Measurements from ENCODE around the gene MYO10.

The MYO10 gene

DNA sequence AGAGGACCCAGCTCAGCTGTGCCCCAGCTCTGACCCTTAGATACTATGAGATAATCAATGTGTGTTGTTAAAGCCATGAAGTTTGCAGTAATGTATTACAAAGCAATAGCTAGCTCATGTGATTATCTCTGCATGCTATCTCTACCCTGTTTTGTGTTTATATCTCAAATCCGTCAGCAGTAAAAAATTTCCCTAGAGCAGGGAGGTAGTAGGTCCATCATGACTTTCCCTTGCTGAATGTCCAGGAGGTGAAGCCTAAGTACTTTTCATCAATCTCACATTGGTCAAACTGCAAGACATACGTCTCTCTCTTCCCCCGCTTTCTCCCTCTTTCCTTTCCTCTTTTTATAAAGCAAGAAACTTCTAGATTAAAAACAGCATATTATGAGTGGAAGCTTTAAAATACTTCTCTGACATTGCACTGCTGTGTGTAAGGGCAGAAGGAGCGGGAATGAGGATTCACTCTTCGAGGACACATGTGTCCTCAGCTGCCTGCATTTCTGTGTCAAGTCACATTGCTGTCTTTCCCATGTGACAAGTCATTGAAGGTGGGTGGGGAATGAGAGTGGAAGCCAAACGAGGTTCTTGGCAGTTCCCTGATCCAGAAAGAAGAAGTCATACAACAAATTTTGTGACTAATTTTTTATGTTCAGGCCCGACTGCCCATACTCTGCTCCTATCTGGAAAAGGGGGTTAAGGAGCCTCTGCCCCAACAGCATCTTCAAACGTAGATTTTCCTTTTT lies 226.2 kb downstream of the MYO10 start:
- DNase-seq (ENCODE audit: low spot score): no peak

DNA sequence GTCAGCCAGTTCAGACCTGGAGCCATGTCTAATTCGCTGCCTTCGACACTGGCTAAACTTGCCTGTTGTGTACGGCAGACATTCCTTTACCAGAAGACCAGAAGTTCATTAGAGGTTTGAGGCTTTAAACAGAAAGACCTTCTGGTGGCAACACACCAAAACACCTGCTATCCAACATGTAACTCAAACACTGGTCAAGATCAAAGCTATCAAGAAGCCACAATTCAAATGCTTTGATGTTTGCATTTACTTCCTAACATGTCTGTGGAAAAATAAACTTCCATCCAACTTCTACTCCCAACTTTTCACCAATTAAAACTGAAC lies 228.3 kb downstream of the MYO10 start:
- no peak for DNase-seq (ENCODE audit: low spot score)

DNA sequence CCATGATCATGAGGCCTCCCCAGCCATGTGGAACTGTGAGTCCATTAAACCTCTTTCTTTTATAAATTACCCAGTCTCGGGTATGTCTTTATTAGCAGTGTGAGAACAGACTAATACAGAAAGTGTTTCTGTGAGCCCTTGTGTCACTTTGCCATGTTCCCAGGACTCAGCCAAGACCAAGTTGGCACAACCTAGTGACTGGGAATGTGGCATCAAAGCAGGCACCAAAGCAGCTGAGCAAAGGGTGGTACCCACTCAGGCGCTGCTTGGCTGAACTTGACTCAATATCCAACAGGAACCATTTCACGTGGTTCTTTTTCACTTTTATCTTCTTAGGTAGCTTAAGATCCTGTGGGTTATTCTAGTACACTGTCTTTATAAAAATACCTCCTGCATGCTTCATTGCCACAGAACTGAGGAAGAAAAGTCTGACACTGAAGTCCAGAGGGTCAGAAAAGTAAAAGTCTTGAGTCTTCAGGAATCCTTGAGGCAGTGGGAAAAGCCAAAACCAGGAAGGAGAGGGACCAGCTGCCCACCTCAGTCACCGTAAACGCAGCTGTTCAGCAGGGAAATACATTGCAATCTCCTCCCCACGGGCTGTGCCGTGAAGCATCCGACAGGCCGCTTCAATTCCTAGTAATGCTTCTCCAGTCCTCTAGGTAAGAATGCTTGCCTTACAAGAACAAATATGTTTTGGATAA lies 228.8 kb downstream of the MYO10 start:
- no peak for DNase-seq (ENCODE audit: low spot score)

DNA sequence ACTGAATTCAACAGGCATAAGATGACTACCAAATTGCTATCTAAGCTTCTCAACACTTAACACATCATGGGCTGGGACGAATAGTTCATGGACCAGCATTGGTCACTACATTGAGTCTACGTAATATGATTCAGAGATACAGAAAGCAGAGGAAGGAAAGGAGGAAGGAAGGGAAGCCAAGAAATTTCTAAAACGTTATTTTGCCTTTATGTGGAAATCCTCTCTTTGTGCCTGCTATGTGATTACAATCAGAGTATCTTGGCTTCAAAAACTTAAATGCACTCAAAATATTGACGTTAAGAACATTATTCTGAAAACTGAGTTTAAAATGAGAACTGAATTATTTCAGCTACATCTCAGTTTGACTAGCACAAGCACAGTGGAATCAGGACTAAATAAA lies 231.1 kb downstream of the MYO10 start:
- no peak for DNase-seq (ENCODE audit: low spot score)

DNA sequence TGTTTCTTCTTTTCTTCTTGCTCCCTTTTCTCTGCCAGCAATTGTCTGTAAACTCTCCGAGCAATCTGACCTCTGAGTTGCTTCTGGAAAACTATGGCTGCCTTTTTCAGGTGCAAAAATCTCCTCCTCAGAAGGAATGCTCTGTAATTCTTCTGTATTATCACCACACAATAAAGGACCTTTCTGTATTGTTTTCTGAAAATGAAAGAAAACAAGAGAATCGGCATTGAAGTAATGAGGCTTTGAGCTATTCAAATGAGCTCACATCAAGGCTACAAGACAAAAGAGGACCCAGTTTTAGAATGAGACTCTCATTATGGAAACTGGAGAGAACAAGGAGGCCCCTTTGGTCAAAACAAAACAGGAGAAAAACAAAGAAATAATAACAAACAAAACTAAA lies 233.1 kb downstream of the MYO10 start:
- no peak for DNase-seq (ENCODE audit: low spot score)

DNA sequence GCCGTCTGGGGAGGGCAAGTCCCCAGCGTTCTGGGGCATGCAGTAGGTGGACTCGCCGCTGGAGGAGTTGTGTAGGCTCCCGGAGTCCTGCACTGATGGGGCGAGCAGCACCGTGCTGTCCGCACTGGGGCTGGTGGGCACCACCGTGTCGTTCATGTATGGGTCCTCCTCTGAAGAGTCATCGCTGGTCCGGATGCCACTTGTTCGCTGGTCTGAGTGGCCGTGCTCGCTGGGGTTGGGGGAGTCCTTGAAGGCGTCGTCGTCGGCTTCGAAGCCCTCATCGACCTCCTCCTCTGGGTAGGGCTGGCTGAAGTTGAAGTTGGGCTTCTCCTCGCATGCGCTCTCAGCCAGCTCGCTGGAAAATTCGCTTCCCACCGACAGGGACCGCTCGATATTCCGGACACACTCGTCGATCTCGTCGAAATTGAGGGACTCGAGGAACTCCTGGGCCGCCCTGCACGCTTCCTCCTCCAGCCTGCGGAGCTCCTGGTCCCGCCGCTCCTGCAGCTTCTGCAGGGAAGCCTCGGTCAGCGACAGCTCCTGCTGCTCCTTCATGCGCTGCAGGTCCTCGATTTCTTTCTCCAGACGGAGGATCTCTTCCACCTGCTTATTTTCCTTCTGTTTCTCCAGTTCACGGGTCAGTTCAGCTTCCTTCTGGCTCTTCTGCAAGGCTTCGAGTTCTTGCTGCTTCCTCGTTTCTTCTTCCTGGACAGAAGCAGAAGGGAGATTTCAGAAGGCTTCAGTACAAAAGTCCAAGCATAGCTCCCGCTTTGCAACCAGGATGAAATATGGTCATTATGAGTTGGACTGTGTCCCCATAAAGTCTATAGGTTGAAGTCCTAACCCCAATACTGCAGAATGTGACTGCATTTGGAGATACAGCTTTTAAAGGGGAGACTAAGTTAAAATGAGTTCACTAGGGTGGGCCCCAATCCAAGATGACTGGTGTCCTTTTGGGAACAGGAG lies 234.7 kb downstream of the MYO10 start:
- DNase-seq (ENCODE audit: low spot score): no peak

DNA sequence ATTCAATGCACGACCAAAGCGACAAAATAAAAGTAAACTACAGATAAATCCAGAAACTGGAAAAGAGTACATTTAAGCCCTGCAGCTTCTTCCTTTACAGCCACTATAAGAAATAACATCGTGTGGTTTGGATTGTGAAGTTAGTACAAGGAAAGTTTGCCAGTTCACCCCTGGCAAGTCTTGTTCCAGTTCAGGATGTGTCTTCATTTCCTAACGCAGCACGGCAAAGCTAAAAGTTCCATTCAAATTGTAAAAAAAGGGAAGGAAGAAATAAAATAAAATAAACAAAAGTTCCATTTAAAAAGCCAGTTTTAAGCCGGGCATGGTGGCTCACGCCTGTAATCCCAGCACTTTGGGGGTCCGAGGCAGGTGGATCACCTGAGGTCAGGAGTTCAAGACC lies 236.0 kb downstream of the MYO10 start:
- DNase-seq (ENCODE audit: low spot score): no peak

DNA sequence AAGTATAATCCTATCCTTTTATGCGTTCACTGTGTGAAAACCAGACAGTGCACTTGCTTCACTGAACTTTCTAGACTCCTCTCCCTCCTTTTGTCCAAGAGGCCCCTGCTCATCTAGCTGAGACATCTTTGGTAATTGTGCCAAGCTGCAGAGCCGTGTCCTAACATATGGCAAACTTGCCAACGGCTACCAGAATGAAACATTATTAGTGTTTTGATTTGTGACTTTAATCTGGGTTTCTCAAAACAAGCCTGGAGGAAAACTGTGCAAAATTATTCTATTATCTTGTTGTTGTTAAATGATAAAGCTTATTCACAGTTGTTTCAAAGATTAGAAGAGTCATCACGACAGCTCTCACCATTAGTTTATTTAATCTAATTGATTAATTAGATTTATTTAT lies 240.3 kb downstream of the MYO10 start:
- DNase-seq (ENCODE audit: low spot score): no peak

DNA sequence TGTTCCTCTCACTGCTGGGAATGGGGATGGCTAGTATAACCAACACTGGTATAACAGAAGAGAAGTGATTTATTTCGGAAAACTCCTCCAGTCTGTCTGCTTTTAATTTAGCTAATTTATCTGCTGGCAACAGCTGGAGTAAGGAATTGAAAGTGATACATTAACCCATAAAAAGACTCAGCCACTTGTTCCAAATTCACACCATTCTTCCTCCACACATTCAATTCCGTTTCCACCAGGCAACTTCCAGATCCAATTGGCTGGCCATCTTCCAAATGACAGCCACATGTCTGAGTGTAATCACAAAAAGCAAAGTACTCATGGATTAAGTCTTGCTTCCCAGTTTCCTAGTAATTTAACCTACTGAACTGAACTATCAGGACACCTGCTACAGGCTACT lies 242.2 kb downstream of the MYO10 start:
- DNase-seq (ENCODE audit: low spot score): no peak

DNA sequence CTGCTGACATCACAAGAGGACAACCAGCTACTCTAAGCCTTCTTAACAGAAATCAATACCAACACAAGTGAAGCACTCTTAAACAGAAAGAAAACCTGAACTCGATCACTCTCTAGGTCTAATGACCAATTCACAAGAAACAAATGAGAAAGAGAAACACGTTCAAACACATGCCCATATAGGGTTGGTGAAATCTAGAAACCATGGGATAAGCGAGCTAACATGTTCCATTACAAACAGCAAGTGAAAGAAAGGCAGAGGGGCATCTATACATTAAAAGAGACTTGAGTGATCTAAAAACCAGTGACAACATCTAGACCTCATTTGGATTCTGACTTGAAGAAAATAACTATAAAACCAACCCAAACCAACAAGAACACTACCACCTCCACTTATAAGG lies 244.4 kb downstream of the MYO10 start:
- no peak for DNase-seq (ENCODE audit: low spot score)

DNA sequence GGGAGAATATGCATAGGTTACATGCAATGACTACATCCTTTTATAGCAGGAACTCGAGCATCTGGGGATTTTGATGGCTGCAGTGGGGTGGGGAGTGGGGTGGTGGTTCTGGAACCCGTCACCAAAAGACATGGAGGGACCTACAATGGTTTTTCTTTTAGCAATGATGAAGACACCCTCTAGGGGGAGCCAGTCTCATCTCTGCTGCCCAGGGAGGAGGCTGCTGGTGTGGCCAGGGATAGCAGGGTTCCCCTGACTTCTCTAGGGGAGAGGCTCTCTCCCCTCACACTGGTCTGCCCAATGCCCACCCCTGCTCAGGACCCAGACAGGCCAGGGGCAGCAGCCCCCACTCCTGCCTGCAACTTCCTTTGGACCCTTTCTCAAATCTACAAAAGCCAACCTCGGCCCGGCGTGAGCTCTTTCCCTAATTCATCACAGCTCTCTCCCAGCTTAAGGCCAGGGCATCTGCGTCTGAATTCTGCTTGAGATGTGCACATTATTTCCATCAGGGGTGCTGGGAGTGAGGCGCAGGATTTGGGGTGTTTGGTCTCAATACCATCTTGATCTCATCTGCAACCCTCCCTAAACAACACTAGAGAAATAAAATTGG lies 245.7 kb downstream of the MYO10 start:
- peak; percentile 81 for DNase-seq (ENCODE audit: low spot score)

DNA sequence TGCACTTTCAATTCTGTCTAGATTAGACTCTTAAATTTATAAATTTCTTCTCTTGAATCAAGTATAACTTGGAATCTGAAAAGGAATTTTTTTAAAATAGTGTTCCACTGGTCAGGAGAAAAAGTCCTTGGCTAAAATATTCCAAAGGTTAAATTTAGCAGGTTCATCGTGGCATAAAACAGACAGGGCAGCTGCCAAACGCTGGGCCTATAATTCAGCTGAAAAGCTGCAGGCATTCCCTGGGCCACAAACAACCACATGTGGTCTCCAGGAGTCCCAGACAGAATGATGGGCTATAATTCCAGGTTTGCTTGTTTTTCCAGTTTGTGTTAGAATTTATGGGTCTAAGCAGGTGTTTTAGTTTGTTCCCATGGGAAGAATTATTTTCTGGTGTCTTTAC lies 248.2 kb downstream of the MYO10 start:
- DNase-seq (ENCODE audit: low spot score): no peak

DNA sequence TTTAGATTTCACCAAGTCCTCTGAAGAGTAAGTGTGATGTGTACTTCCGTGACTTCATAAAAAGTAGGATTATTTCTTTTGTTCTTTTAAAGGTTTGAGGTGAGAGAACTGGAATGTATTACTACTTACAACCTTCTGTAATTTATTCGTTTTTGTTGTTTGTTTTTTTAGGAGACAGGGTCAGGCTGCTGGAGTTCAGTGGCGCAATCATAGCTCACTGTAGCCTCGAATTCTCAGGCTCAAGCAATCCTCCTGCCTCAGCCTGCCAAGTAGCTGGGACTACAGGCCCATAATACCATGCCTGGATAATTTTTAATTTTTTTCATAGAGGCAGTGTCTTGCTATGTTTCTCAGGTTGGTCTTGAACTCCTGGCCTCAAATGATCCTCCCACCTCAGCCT lies 251.0 kb downstream of the MYO10 start:
- DNase-seq (ENCODE audit: low spot score): no peak

DNA sequence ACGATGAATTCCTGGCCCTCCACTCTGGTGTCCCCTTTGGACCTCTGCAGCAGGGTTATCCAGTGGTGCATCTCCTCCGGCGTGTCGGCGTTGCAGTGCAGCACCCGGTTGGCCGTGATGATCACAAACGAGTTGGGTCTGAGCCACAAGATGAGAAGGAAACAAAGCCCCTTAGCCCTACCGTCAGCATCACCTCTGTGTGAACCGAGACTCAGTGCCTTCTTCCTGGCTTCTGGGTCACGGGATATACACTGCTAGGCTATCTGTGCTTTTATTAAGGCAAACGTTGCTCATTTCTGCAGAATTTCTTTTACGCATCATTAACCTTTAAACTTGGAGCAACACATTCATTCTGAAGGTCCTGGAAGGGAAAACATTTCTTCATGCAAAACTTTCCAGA lies 254.2 kb downstream of the MYO10 start:
- no peak for DNase-seq (ENCODE audit: low spot score)

DNA sequence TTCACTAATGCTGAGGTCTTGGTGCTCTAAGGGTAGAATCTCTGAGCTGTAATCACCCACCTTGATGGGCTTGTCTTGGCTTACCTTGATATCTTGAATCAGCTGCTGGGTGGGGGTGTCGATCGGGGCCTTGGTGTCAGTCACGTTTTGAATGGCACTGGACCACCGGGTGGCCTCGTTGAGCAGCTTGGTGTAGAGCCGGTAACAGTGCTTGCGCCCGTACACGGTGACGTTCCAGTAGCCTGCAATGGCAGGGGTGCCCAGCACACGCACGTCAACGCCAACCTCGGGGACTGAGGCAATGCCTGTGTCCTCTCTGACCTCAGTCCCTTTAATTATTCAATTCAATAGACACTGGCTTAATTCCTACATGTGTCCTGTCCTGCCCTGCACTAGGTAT lies 256.2 kb downstream of the MYO10 start:
- DNase-seq (ENCODE audit: low spot score): no peak

DNA sequence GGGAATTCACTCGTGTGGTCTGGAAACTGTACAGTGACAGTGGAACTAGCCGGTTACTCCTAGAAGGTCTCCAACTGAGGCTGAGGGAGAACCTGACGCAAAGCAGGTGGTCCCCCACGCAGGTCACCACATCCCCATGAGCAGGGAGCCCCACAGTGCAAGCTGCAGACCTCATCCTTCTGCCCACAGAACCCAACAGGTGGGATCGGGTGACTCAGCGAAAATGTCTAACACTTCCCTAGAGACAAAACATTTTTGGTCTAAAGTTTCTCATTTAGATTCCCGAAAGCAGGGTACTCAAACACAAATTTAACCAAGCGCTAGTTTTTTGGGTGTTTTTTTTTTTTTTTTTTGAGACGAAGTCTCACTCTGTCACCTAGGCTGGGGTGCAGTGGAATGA lies 256.9 kb downstream of the MYO10 start:
- no peak for DNase-seq (ENCODE audit: low spot score)

DNA sequence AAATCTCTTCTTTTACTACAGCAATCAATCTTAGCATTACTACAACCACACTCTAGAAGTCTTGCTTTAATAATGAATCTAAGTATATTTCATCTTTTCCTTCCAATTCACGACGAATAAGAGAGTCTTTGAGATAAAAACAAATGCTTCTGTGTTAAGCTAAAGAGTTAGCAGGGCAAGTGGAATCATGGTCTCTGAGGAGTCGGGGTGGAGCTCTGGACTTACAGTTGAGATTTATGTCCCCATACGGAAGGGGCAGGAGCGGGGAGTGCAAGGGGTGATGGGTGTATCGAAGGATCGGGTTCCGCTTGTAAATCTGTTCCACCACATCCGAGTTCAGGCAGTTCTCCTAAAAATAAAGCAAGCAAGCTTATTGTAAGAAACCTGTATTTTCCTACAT lies 260.3 kb downstream of the MYO10 start:
- no peak for DNase-seq (ENCODE audit: low spot score)

DNA sequence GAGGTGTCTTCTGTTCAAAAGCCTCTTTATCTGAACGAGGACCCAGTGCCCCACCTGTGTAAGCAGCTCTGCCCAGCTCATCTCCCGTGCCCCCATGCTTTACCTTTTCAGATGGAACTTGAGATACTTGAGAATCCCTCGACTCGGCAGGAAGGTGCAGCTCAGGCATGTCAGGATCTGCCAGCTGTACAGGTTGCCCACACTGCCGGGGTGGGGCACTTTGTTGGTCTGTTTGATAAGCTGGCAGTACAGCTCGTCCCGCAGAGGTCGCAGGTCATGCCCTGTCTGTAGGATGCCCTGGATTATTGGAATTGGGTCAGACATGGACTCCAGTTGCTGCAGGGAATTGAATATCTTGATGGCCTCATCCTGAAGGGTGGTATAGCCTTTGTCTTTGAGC lies 261.3 kb downstream of the MYO10 start:
- DNase-seq (ENCODE audit: low spot score): no peak

DNA sequence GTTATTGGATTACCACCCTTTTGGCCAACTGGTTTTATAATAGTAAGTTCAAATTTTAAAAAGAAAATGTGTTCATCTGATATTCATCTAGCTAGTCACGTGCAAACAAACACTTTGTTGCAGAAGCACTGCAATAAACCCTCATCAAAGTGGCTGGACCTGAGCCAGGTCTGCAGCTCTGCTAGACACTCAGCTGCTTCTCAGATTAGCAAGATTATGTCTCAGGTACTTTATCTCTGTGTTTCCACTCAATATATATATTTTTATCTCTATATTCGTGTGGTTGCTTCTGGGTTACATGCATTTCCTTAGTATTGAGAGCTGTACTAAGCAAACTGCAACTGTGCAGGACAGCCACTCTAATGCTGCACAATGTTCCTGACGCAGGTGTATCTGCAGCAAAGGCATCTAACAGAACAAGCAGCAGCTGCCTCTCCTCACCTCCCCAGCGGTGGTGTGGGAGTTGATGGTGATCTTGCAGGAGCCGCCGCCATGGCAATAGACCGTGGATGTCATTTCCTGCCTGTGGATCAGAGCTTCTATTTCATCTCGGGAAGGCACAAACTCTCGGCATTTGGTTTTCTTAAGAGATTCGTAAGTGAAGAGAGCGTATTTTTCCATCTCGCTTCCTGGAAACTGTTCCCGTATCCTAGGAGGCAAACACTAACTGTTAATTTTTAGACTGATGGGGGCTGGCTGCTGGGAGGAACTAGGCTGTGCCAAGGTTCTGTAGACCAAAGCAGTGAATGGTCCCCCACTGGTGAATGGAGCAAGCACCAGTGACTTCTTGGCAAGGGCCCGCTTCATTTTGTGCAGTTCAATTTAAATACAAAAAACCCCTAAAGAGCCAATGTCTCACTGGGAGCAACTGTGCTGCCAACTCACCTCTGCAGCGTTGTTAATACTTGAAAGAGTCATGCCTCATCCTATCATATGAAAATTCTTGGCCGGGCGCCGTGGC lies 262.6 kb downstream of the MYO10 start:
- no peak for DNase-seq (ENCODE audit: low spot score)

DNA sequence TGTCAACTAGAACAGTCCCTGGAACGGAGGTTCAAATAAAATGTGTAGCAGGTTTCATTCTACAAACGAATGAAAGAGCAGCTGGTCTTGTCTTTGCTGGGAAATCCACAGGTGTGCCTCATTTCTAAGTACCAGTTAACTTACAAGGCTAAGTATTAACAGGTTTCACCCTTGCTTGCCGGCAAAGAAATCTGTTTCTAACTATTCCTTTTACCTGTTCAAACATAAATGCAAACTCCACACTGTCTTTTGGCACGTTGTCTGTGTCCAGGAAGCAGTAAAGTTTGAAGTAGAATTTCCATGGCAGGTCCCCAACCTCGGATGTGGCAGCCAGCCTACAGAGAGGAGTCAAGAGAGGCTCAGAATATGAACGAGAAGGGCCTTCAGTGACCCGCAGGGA lies 264.9 kb downstream of the MYO10 start:
- DNase-seq (ENCODE audit: low spot score): no peak

DNA sequence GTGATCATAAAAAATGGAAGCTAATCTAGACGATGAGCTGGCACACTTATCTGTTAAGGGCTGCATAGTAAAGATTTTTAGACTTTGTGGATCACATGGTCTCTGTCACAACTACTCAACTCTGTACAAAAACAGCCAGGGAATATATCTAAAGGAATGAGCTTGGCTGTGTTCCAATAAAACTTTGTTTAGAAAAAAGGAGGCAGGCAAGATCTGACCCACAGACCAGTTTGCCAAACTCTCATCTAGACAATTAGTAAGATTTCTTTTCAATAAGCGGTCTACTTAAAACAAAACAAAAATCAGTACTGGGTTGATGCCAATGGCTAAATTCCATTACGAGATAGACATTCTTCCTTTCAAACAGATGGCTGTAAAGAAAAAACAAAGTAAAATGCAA lies 266.3 kb downstream of the MYO10 start:
- peak; percentile 26 for DNase-seq (ENCODE audit: low spot score)

All from AG08396 (cell line).